GM21515 (cell line): ENCODE data around the gene EP400.

ENCODE experiments used
- ATAC-seq: cut with Tn5 transposase; IDR thresholded peaks from one replicate; pipeline ENCODE4 v1.9.1; 2021; ENCODE audit not compliant: unreplicated experiment

Gene EP400, protein sequence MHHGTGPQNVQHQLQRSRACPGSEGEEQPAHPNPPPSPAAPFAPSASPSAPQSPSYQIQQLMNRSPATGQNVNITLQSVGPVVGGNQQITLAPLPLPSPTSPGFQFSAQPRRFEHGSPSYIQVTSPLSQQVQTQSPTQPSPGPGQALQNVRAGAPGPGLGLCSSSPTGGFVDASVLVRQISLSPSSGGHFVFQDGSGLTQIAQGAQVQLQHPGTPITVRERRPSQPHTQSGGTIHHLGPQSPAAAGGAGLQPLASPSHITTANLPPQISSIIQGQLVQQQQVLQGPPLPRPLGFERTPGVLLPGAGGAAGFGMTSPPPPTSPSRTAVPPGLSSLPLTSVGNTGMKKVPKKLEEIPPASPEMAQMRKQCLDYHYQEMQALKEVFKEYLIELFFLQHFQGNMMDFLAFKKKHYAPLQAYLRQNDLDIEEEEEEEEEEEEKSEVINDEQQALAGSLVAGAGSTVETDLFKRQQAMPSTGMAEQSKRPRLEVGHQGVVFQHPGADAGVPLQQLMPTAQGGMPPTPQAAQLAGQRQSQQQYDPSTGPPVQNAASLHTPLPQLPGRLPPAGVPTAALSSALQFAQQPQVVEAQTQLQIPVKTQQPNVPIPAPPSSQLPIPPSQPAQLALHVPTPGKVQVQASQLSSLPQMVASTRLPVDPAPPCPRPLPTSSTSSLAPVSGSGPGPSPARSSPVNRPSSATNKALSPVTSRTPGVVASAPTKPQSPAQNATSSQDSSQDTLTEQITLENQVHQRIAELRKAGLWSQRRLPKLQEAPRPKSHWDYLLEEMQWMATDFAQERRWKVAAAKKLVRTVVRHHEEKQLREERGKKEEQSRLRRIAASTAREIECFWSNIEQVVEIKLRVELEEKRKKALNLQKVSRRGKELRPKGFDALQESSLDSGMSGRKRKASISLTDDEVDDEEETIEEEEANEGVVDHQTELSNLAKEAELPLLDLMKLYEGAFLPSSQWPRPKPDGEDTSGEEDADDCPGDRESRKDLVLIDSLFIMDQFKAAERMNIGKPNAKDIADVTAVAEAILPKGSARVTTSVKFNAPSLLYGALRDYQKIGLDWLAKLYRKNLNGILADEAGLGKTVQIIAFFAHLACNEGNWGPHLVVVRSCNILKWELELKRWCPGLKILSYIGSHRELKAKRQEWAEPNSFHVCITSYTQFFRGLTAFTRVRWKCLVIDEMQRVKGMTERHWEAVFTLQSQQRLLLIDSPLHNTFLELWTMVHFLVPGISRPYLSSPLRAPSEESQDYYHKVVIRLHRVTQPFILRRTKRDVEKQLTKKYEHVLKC (N-terminal part only)

DNA sequence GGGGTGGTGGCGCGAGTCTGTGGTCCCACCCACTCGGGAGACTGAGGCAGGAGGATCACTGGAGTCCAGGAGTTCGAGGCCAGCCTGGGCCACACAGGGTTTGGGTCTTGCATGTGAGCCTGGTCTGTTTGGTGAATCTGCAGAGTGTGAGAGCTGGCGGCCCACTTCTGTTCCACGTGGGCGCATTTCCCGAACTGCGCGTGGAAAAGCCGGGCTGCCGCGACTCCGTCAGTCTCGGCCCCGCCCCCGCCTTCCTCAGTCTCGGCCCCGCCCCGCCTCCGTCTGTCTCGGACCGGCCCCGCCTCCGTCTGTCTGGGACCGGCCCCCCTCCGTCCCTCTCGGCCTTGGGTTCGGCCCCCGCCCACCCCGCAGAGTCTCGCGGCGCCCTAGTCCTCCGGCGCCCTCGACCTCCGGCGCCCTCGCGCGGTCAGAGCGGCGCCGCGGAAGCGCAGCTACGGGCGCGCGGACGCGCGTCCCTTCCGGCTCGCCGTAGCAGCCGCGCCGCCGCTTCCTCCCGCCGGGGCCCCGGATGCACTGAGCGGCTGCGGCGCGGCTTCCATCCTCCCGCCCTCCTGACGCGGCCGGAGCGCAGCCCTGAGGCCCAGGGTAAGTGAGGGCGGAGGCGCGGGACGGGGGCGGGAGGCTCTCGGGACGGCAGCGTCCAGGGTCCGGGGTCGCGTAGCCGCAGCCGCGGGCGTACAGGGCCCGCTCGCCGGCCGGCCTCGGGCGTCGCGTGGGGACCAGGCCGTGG is at the start of gene EP400:
TSS of gene EP400 (plus strand) at position 512 of the 751 bp plus-strand sequence. CDS start 10,678 bp downstream, outside the sequence.
- ATAC-seq = peak; percentile 90

DNA sequence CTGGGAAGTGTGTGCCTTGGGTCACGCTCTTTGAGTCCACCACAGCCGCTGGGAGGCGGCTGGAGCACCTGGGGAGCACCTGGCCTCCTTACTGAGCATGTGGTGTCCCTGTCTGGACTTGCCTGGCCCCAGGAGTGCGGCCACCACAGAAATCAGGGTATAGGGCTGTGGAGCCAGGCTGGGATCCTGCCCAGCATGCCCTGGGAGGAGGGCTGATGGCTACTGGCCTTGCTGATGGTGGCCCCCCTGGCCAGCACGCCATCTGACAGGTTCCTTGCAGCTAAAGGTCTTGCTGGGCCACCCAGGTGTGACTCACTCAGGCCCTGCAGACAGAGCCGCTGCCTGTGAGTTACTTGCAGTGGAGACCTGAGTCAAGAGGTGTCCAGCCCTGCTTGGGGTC is 49.3 kb upstream of the EP400 start:
- ATAC-seq = no peak

DNA sequence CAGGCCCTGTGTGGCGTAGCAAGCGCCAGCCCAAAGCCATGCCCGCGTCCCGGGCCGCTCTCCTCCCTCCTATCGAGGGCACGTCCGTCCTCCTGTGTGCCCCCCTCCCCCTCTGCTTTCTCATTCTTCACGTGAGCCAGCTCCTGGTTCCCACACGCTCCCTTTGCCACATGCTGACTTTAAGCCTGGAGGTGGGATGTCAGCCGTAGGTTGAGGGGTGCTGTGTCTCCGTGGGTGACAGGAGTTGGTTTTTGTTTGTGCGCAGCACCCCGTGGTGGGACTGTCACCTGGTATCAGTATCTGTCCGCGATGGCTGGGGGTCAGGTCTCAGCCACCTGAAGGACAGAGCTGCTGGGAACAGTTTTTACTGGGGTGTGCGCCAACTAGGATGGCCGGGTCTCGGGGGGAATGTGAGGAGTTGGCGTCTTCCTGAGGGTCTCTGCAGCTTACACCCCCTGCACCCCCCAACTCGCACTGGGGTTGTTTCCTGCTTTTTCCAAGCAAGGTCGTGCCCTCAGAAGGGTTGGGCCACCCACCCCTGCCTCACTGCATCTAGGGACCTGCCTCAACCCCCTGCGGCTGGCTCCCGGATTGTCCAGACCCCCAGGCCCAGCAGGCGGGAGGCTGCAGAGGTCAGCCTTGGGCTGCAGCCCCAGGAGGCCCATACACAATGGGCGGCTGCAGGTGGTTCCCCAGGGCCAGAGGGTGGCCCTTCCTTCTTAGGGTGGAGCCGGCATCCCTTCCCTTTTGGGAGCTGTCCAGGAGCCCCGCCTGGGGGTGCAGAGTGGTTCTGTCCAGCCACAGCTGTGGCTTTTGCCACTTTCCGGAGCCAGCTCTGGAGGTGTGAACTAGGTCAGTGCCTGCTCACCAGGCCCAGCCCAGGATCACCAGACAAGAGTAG is 48.1 kb upstream of the EP400 start:
- ATAC-seq = no peak

DNA sequence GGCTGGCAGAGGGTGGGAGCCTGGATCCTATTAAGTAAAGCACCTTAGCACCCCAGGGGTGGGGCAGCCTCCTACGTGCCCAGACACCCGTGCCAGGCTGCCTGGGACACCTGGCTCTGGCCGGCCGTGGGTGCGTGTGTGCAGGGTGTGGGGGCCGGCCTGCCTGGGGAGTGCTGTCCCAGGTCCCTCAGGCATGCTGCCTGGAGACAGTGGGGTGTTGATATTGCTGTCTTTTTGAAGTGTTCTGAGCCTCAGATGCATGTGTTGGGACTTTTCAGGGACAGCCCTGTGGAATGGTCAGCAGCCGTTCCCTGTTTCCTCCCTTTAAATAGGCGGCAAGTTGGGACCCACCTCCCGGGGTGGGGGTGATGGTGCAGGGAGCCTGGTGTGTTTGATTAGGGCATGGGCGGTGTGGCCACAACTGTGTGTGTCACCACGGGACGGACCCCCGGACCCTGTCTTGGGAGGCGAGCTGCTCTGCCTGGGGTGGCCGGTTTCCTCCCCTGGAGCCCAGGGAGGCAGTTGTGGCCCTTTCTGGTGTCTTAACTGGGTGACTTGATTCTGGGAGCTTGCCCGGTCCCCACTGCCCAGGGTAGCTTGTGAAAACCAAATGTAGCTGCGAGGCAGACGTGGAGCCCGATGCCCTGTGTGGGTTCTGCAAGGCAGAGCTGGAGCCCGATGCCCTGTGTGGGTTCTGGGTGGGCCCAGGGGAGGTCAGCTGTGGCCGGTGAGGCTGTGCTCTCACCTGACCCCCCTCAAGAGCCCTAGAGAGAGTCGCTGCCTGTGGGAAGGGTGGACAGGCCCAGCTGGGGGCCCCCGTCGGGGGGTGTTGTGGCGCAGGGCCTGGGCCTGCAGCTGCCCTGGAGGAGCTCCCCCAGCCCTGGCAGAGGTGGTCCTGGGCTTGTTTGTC is 47.2 kb upstream of the EP400 start:
- no peak for ATAC-seq

DNA sequence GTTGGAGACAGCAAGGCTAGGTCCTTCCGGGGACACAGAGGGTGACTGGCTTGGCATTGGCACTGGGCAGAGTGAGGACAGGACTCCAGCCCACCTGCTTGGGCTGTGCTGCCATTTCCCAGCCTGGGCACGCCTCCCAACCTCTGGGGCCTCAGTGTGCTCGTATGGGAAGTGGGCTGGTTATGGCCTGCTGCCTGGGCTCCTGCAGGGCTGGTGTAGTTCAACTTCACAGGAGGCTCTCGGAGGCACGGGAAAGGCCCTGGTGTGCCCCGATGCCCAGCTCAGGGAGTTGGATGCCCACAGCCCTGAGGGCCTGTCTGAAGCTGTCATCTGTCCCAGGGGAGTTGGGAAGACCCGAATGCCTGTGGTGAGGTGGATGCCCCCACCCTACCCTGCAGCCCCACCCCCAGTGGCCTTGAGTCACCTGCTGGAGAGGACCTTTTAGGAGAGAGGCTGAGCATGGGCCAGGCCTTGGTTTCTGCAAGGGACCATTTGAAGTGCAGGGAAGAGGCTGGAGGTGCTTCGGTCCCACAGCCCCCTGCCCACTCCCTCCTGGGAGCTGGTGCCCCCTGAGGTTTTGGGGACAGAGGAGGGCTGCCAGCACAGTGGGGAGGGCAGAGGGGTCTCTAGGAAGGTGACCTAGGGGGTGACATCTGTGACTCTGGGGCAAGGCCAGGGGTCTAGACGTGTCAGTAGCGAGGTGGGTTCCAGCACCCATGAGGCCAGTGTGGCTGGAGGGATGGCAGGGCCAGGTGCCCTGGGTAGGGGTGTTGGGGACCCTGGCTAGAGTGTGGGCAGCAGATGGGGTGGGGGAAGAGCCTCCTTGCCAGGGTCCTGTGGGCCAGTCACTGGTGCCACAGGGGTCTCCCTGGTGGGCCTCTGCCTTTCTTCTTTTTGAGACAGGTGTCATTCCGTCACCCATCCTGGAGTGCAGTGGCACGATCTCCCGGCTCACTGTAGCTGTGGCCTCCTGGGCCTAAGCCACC is 46.2 kb upstream of the EP400 start:
- no peak for ATAC-seq

DNA sequence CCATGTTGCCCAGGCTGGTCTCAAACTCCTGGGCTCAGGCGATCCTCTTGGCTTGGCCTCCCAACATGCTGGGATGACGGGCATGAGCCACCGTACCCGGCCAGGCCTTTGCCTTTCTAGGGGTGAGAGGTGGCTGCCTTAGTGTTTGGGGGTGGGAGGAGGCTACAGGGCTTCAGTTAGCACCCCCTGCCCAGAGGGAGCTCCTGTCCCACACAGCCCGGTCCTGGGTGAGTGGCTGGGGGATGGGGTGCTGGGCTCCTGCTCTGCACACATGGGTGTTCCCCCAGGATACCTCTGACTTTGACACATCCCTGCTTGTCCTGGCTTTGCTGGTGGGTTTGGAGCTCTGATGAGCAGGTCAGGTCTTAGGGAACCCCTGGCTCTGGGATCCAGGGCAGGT is 45.4 kb upstream of the EP400 start:
- ATAC-seq = no peak

DNA sequence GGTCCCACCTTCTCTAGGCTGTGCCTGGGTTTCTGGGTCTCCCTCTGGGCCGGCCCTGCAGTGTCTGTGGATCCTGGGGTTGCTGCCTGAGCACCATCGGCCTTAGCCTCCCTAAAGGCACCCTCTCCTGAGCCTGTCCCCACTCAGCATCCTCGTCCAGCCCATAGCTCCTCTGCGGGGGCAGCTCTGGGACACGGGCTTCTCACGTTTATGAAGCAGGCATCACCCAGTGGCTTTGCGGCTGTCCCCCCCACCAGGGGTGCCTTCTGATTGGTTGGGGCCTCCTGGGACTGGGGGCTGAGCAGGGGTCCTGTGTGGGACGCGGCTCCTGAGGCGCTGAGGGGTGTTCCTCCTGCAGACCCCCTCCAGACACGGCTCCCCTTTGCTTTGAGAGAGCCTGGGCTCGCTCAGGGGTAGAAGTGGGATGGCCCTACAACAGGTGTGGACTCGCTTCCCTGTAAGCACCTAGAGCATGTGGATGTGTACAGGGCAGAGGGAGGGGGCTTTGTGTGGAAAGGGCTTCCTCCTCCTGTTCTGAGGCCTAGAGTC is 44.6 kb upstream of the EP400 start:
- ATAC-seq = no peak

DNA sequence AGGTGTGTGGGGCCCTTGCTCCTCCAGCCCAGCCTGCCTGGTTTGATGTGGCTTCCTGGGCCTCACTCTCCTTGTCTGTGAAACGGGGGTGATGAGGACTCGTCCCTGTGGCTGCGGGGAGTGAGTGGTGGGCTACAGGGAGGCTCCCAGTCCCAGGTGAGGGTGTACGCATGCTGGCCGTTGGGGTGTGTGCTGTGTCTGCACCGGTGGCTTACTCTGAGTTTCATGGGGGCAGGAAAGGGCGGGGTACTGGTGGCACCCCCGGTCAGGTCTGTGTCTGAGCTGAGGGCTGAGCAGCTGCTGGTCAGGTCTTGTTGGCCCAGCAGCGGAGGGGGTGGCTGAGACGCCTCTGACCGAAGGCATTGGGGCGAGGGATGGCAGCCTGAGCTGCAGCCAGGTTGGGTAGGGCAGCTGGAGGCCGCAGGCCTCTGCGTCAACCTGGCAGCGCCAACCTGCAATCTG is 44.1 kb upstream of the EP400 start:
- no peak for ATAC-seq

DNA sequence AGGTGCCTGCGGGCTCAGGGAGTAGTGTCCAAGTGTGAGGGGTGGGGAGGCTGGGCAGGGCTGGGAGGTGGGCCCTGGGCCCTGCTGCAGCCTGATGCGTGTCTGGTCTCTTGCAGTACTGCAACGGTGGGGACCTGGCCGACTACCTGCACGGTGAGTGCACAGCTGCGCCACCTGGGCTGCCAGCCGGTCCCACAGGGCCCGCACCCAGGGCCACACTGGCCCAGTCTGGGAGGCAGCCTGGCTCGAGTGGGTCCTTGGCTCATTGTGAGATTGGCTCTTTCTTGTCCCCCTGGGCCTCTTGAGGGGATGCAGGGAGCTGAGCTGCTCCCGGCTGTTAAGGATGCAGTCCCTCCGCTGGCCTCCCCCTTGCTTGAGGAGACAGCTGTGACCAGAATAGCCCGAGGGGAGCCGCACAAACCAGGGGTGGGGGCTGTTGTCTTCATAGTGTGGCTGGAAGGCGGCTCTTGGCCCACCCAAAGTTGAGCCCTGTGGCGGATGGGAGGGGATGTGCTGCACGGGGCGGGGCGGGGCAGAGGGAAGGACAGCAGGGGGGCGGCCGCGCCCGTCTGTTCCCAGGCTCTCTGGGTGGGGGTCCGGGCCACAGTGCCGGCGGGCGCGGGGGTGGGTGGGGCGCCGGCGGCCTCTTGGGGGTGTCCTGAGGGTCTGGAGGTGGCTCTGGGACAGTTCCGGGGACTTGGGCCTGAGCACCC is 42.2 kb upstream of the EP400 start:
- ATAC-seq = no peak

DNA sequence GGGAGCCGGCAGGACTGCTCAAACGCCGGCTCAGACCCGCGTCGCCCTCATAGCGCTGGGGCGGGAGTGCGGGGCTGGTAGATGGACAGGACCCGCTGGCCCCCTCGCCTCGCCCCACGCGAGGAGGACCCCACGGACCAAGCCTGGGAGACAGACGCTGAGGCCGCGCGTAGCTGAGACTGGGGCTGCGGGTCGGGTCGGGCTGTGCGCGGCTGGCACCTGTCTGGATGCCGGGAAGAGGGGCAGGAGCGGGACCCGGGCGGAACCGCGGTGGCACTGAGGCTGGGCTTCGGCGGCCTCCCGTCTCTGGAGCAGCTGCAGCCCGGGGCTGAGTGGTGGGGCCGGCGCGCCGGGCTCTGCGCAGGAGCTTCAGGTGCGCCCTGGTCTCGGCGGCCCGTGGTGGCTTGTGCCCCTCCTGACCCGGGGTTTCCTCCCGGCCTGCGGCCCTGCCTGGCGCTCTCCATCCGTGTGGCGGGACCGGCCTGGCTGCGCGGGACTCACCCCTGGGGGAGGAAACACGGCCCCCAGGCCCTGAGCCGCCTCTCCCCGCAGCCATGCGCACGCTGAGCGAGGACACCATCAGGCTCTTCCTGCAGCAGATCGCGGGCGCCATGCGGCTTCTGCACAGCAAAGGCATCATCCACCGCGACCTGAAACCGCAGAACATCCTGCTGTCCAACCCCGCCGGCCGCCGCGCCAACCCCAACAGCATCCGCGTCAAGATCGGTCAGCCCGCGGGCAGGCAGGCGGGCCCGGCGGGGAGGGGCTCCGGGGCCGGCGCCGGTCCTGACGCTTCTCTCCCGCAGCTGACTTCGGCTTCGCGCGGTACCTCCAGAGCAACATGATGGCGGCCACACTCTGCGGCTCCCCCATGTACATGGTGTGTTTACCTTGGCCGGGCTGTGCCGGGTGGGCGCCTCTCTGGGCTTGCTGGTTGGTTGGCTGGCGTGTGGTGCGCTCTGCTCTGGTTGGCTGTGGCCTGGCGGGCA is 41.4 kb upstream of the EP400 start:
- ATAC-seq = no peak

DNA sequence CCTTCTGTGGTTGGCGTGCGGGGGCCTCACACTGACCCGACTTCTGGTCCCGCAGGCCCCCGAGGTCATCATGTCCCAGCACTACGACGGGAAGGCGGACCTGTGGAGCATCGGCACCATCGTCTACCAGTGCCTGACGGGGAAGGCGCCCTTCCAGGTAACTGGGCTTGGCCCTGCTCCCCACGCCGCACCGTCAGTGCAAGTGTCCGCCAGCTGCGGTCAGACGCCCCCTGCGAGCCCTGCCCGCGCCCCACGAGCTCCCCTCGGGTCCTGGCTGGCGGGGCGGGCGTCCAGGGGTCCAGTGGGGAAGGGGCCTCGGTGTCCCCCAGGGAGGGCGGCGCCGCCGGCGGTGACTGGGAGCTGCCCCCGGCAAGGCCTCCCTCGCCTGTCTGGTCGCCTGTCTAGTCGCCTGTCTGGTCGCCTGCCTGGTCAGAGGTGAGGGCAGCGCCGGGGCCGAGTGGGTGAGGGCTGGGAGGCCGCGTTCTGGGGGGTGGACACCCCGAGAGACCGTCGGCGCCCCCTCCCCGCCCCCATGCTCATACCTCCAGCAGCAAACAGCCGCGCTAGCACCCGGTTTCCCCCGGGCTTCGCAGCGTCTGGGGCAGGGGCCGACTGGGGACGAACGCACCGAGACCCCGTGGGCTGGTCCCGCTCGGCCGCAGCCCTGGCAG is 40.5 kb upstream of the EP400 start:
- no peak for ATAC-seq

DNA sequence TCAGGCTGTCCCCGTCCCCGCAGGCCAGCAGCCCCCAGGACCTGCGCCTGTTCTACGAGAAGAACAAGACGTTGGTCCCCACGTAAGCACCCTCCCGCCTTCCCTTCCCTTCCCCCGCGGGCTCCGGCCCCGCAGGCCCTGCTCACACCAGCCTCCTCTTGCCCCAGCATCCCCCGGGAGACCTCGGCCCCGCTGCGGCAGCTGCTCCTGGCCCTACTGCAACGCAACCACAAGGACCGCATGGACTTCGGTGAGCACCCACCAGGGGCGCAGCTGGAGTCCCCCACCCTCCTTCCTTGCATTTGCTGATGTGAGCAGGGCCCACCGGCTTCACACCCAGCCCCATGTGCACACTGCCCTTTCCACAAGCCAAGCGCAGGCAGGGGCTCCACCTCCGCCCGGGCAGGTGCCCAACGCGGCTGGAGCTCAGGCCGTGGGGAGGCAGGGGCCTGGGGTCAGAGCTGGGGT is 40.0 kb upstream of the EP400 start:
- no peak for ATAC-seq

DNA sequence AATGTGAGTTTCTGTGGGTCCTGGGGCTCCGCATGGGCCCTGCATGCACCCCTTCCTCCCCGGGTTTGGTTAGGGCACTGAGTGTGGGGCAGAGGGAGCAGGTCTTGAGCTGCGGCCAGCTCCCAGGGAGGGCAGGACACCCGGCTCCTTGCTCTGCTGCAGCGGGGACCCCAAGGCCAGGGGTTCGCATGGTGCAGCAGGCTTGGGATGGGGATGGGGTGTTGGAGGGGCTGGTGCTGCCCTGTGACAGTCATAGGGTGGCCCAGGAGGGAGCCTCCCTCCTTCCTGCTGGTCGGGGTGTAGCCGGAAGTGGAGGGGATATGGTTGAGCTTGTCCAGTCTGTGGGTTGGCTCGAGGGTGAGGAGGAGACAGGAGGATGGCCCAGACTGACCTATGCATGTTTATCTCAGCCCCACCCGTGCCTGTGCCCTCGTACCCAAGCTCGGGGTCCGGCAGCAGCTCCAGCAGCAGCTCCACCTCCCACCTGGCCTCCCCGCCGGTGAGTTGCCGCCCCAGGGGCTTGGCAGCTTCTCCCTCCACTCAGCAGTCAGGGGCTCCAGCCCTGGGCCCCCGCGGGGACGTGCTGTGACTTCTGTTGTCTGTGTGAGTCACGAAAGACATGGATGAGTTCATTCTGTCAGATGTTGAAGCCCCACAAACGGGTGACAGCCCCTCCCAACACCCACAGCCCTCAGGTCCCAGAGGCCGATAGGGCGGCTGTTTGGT is 39.3 kb upstream of the EP400 start:
- no peak for ATAC-seq
